ENCODE data around the gene MRPS12. TPM values are rescaled to one million over a fixed set of nuclear protein-coding genes. Genes with fewer than 3 reads are reported as not detected.

The MRPS12 gene
- polyA plus RNA-seq, 2 of the 4 experiments (the other 2 are of a cell fraction) = 92.8 to 217 TPM

DNA sequence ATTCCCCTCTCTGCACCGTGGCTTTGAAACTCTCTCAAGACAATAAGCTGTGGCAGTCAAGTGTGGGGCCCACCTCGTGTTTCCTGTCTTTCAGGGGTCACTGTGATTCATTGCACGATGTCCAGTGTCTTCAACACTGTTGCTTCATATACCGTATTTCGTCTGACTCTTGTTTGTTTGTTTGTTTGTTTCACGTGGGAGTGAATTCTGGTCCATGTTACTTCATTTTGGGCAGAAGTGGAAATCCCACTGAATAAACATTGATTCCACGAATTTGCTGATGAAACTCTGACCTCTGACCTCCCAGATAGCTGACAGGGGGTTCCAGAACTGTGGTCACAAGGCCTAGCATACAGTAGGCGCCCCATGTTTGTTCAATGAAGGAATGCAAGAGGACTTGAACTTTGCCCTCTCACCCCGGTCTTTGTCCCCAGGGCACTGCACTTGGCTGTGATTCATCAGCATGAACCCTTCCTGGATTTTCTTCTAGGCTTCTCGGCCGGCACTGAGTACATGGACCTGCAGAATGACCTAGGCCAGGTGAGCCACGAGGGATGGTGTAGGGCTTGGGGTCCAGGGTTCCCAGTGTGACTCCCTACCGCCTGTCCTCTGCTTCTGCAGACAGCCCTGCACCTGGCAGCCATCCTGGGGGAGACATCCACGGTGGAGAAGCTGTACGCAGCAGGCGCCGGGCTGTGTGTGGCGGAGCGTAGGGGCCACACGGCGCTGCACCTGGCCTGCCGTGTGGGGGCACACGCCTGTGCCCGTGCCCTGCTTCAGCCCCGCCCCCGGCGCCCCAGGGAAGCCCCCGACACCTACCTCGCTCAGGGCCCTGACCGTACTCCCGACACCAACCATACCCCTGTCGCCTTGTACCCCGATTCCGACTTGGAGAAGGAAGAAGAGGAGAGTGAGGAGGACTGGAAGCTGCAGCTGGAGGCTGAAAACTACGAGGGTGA is 25.9 kb upstream of the MRPS12 start:
- CTCF ChIA-PET = interaction anchor here (0.9 to 6.3 kb wide), 9 partner anchors 10 to 502 kb away, joined by 3 to 59 read pairs (median 6); partner anchors contain the start of genes FAM98C, MRPS12 and SARS2
- Histone ChIP-seq H3K9me3 (peaks cover 15% of the 10 kb centered on the region), H3K4me3 (no peak overlapping the region), H3K4me1 (peaks cover 16% of the 10 kb centered on the region), H3K27ac (0 out of 6 replicates have a peak overlapping the region, but pooled peaks of 1 of the 2 experiments have one; percentile 8), H3K4me2 (peak overlapping the region; percentile 8)
- 84% methylated on average over 33 of the region's 35 CpGs for WGBS (ENCODE audit: missing lambda C conversion rate)
- DNase-seq (ENCODE audit: low read depth in 1 of 2, low spot score in 1 of 2) (no peak), FAIRE-seq (peak; percentile 32), ATAC-seq (peak in 1 of 2 experiments; percentile 4; a peak in 1 of 6 replicates)
- POLR2A ChIA-PET = interaction anchor here (1.1 kb wide), 1 partner anchor 26 kb away, joined by 5 read pairs; the partner anchor contains the start of genes MRPS12 and SARS2
- TF ChIP-seq FOSL2 (IDR thresholded peaks at IDR 0.05) (no peak), FOSL2 (CRISPR knock-in tag; IDR thresholded peaks at IDR 0.05) (peak; percentile 30; the same call in 1 of the 2 replicates), TFCP2L1 (CRISPR knock-in tag; IDR thresholded peaks at IDR 0.05) (no peak)

DNA sequence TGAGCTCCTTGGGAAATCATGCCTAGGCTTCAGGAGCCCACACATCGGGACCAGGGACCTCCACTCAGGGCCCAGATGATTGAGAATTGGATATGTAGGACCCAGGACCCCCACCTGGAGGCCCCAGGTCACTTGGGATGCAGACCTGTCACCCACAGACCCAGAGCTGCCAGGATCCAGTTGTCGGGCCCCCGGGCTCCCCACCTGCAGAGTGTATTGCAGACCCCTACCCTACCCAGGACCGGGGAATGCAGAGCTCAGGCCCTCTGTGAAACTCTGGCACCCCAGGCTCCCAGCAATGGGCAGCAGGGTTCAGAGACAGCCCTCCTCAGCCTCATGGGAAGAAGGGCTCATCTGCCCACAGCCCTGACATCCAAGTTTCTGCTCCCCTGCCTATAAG is 25.1 kb upstream of the MRPS12 start:
- CTCF ChIA-PET = interaction anchor here (0.7 to 6.3 kb wide), 13 partner anchors 9 to 503 kb away, joined by 3 to 59 read pairs (median 5); partner anchors contain the start of genes FAM98C, MRPS12 and SARS2
- Histone ChIP-seq H3K9me3 (peaks cover 15% of the 10 kb centered on the region), H3K4me1 (peaks cover 14% of the 10 kb centered on the region), H3K27ac (no peak overlapping the region), H3K4me3 (no peak overlapping the region), H3K4me2 (no peak overlapping the region)
- FAIRE-seq = no peak
- WGBS (ENCODE audit: missing lambda C conversion rate) = 92% methylated on average over 4 of the region's 4 CpGs
- DNase-seq (ENCODE audit: low read depth in 1 of 2, low spot score in 1 of 2) = no peak
- POLR2A ChIA-PET = interaction anchor here (0.6 to 1.1 kb wide), 2 partner anchors 25 to 305 kb away, joined by 5 read pairs; partner anchors contain the start of genes MRPS12 and SARS2
- ATAC-seq = no peak
- no peak for TF ChIP-seq TP53 (CRISPR knock-in tag; IDR thresholded peaks at IDR 0.05)
- TF ChIP-seq, protein P1, sequence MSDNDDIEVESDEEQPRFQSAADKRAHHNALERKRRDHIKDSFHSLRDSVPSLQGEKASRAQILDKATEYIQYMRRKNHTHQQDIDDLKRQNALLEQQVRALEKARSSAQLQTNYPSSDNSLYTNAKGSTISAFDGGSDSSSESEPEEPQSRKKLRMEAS (IDR thresholded peaks at IDR 0.05) = no peak
- no peak for TF ChIP-seq MAZ (IDR thresholded peaks at IDR 0.05; ENCODE audit: borderline replicate concordance, low read depth, low read length)
- no peak for TF ChIP-seq HOXB13 (CRISPR knock-in tag; IDR thresholded peaks at IDR 0.05; ENCODE audit: low read depth)
- TF ChIP-seq, protein P2, sequence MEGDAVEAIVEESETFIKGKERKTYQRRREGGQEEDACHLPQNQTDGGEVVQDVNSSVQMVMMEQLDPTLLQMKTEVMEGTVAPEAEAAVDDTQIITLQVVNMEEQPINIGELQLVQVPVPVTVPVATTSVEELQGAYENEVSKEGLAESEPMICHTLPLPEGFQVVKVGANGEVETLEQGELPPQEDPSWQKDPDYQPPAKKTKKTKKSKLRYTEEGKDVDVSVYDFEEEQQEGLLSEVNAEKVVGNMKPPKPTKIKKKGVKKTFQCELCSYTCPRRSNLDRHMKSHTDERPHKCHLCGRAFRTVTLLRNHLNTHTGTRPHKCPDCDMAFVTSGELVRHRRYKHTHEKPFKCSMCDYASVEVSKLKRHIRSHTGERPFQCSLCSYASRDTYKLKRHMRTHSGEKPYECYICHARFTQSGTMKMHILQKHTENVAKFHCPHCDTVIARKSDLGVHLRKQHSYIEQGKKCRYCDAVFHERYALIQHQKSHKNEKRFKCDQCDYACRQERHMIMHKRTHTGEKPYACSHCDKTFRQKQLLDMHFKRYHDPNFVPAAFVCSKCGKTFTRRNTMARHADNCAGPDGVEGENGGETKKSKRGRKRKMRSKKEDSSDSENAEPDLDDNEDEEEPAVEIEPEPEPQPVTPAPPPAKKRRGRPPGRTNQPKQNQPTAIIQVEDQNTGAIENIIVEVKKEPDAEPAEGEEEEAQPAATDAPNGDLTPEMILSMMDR (IDR thresholded peaks at IDR 0.05) = no peak
- TF ChIP-seq JUN (IDR thresholded peaks at IDR 0.05) = no peak
- TF ChIP-seq CBX2 (IDR thresholded peaks at IDR 0.05; ENCODE audit: borderline replicate concordance, low read depth) = no peak
- TF ChIP-seq RNF2 (IDR thresholded peaks at IDR 0.05; ENCODE audit: borderline replicate concordance, low read depth) = no peak
- TF ChIP-seq BHLHE40 (IDR thresholded peaks at IDR 0.05; ENCODE audit: low read depth, low read length) = no peak
- no peak for TF ChIP-seq HEYL (CRISPR knock-in tag; IDR thresholded peaks at IDR 0.05)
- TF ChIP-seq HOXB5 (CRISPR knock-in tag; IDR thresholded peaks at IDR 0.05) = no peak

DNA sequence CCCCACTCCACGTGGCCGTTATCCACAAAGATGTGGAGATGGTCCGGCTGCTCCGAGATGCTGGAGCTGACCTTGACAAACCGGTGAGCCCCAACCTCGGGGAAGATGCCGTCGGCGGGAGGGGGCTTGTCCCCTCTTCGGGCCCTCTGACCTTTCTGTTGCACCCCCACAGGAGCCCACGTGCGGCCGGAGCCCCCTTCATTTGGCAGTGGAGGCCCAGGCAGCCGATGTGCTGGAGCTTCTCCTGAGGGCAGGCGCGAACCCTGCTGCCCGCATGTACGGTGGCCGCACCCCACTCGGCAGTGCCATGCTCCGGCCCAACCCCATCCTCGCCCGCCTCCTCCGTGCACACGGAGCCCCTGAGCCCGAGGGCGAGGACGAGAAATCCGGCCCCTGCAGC is 23.5 kb upstream of the MRPS12 start:
- CTCF ChIA-PET = interaction anchor here (1.0 to 6.3 kb wide), 5 partner anchors 11 to 30 kb away, joined by 3 to 59 read pairs (median 11); partner anchors contain the start of genes MRPS12 and SARS2
- no peak overlapping the region for H3K4me3 ChIP-seq
- FAIRE-seq (no peak), ATAC-seq (no peak), DNase-seq (ENCODE audit: low read depth in 1 of 2, low spot score in 1 of 2) (no peak)
- H3K27ac ChIP-seq = no peak overlapping the region
- peaks cover 10% of the 10 kb centered on the region for H3K9me3 ChIP-seq
- TF ChIP-seq CBX8 (IDR thresholded peaks at IDR 0.05) (no peak), HOXA7 (CRISPR knock-in tag; IDR thresholded peaks at IDR 0.05) (no peak), JUN (IDR thresholded peaks at IDR 0.05) (no peak), JUNB (IDR thresholded peaks at IDR 0.05) (no peak)
- TF ChIP-seq, protein P3, sequence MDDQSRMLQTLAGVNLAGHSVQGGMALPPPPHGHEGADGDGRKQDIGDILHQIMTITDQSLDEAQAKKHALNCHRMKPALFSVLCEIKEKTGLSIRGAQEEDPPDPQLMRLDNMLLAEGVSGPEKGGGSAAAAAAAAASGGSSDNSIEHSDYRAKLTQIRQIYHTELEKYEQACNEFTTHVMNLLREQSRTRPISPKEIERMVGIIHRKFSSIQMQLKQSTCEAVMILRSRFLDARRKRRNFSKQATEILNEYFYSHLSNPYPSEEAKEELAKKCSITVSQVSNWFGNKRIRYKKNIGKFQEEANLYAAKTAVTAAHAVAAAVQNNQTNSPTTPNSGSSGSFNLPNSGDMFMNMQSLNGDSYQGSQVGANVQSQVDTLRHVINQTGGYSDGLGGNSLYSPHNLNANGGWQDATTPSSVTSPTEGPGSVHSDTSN (IDR thresholded peaks at IDR 0.05) = no peak
- peaks cover 10% of the 10 kb centered on the region for H3K4me1 ChIP-seq
- no peak overlapping the region for H3K4me2 ChIP-seq
- POLR2A ChIA-PET = interaction anchor here (1.0 kb wide), 1 partner anchor 24 kb away, joined by 3 read pairs; the partner anchor contains the start of gene MRPS12
- 93% methylated on average over 29 of the region's 29 CpGs for WGBS (ENCODE audit: missing lambda C conversion rate)
